Peyer's patch (tissue), 4 donors: ENCODE measurements around the gene NDOR1.

Source experiments
- POLR2A ChIP-seq, 2 donors: fragments of 450-650 bp; IDR thresholded peaks; one replicate each; pipeline ENCODE4 v1.5.1; 2017; ENCODE audit warnings: antibody characterized with exemption in 2 of 2, mild to moderate bottlenecking in 2 of 2, moderate library complexity in 2 of 2
- TF ChIP-seq, protein P1 (sequence below), 6 experiments: fragments of 450-650 bp in 4 of 6; fragments of 200-600 bp in 2 of 6; sonication (generic) in 1 of 6; IDR thresholded peaks; one replicate each; pipeline ENCODE4 v1.5.1; 2017 to 2019; ENCODE audit warnings: antibody characterized with exemption in 6 of 6, mild to moderate bottlenecking in 3 of 6, moderate library complexity in 1 of 6

DNA sequence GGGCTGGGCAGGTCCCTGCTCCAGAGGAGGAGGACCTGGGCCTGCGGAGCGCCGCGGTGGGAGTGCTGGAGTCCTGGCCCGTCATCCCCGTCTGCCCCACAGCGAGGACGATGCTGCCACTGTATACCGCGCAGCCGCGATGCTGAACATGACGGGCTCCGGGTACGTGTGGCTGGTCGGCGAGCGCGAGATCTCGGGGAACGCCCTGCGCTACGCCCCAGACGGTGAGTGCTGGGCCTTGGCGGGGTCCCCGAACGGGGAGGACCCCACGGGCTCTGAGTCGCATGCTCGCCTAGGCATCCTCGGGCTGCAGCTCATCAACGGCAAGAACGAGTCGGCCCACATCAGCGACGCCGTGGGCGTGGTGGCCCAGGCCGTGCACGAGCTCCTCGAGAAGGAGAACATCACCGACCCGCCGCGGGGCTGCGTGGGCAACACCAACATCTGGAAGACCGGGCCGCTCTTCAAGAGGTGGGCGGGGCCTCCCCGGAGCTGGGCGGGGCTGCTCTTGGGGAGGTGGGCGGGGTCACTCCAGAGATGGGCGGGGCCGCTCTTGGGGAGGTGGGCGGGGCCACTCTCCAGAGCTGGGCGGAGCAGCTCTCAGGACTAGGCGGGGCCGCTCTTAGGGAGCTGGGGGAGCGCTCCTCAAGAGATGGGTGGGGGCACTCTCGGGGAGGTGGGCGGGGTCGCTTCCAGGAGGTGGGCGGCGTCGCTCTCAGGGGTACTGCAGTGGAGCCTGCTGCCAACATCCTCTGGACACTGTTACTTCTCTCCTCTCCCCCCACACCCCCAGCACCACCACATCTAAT is 48.7 kb upstream of the NDOR1 start:
- TF ChIP-seq POLR2A (IDR thresholded peaks at IDR 0.05) = no peak
- TF ChIP-seq, protein P1, sequence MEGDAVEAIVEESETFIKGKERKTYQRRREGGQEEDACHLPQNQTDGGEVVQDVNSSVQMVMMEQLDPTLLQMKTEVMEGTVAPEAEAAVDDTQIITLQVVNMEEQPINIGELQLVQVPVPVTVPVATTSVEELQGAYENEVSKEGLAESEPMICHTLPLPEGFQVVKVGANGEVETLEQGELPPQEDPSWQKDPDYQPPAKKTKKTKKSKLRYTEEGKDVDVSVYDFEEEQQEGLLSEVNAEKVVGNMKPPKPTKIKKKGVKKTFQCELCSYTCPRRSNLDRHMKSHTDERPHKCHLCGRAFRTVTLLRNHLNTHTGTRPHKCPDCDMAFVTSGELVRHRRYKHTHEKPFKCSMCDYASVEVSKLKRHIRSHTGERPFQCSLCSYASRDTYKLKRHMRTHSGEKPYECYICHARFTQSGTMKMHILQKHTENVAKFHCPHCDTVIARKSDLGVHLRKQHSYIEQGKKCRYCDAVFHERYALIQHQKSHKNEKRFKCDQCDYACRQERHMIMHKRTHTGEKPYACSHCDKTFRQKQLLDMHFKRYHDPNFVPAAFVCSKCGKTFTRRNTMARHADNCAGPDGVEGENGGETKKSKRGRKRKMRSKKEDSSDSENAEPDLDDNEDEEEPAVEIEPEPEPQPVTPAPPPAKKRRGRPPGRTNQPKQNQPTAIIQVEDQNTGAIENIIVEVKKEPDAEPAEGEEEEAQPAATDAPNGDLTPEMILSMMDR (IDR thresholded peaks at IDR 0.05) = no peak
